RCC 7860 (cell line): ENCODE data around the gene TRAF4.
"Not testable (repeated sequence)": the region's sequence is repeated elsewhere in the genome, so short reads cannot be mapped to it uniquely, and the experiment has no call there.

Experiments used
- DNase-seq: peaks from one replicate; pipeline ENCODE4 v3.0.0-alpha.2; 2015; ENCODE audit warnings: low spot score
- FAIRE-seq: peaks from 2 replicates; lab custom pipeline; 2012; peaks lifted over from hg19 to GRCh38; lab: Jason Lieb, UNC

Gene TRAF4

DNA sequence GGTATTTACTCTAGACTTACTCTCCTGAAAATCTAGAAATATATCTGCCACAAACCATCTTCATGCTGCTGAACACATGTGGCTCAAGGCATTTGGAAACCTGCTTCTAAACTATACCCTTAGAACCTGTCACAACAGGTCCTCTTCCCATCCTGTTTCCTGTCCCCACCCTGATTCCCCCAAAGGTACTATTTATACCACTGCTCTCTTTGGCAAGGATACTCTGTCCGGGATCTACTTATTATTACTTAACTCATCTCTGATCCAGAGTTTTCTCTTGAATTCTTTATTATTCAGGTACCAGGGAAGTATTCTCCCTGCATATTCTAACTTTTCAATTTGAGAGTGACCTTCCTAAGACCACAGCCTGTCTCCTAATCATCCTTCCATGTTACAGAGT is 33.4 kb downstream of the TRAF4 start:
- DNase-seq, result no peak
- no peak for FAIRE-seq

DNA sequence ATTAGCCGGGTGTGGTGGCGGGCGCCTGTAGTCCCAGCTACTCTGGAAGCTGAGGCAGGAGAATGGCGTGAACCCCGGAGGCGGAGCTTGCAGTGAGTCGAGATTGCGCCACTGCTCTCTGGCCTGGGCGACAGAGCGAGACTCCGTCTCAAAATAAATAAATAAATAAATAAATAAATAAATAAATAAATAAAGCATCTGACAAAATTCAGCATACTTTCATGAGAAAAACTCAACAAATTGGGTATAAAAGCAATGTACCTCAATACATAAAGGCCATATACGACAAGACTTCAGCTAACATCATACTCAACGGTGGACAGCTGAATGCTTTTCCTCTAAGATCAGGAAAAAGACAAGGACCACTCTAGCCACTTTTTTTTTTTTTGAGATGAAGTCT is 35.8 kb downstream of the TRAF4 start:
- DNase-seq, FAIRE-seq: not testable (repeated sequence)

DNA sequence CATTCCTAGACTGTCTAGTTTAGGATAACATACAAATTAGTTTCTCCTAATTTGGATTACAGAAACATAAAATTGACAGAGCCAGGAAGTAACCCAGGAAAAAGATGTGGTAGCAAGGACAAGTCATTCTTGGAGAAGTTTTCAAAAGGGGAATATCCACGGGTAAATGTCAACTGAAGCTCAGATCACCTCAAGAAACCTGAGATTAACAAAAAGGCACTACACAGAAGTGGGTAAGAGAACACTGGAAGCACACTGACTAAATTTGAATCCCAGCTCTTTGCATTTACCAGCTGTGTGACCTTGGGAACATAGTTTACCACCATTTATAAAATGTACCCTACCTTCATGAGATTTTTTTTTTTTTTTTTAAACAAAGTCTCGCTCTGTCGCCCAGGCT is 39.4 kb downstream of the TRAF4 start:
- DNase-seq, result no peak
- no peak for FAIRE-seq

DNA sequence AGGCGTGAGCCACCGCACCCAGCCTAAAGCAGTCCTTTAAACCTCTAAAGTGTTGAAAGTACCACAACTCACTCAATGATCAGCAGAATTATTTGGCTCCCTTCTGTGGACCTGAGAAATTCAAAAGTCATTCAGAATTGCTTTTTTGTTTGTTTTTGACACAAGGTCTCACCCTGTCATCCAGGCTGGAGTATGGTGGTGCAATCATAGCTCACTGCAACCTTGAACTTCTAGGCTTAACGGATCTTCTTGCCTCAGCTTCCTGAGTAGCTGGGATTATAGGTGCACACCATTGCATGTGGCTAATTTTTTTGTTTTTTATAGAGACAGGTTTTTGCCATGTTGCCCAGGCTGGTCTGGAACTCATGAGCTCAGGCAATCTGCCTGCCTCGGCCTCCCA is 44.3 kb downstream of the TRAF4 start:
- no peak for DNase-seq

DNA sequence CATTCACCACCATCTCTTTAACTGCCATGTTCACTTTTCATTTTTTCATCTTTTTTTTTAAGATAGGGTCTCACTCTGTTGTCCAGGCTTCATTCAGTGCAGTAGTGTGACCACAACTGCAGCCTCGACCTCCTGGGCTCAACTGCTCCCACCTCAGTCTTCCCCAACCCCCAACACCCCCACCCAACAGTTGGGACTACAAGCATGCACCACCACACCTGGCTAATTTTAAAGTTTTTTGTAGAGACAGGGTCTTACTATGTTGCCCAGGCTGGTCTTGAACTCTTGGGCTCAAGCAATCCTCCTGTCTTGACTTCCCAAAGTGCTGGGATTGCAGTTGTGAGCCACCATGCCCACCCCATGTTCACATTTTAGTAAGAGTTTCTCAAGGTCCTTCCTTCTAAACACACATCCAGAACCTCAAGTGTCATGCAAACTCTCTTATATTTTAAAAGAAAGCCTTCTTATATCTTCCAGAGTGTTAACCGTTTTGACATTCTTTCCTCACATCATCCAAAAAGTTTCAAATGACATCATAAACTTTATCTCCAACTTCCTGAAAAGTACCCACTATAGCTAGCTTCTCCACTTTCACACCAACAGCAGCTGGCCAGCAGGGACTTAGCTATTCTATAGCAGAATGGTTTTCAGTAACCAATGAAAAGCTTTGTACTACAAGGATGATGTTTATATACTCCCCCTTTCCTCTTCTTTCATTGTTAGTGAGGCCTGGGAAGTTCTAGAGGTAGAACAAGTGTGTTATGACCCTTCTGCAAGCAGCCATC is 49.3 kb downstream of the TRAF4 start:
- FAIRE-seq (no peak), DNase-seq (no peak)

More for the DNA sequence above, 44.3 kb downstream of the TRAF4 start:
- FAIRE-seq, result no peak

- DNase-seq, FAIRE-seq: not testable (repeated sequence)
Measured at GRCh38 chr17:28794846-28795441, 51.1 kb downstream of the TRAF4 start.

- FAIRE-seq (no peak), DNase-seq (no peak)
Measured at GRCh38 chr17:28796062-28796461, 52.3 kb downstream of the TRAF4 start.
